Prostate gland (tissue), 2 donors: ENCODE results near the gene ZFP36L1. TPM values are rescaled to one million over a fixed set of nuclear protein-coding genes. Genes with fewer than 3 reads are reported as not detected.

Experiments
- DNase-seq: peaks from one replicate; pipeline ENCODE4 v3.0.0-alpha.2; 2019; ENCODE audit warnings: low spot score
- H3K27ac ChIP-seq, 2 donors: fragments of 200-600 bp; sonication (generic); 2 replicates each; pipeline ENCODE4 v1.5.1; 2017 to 2019
- H3K27me3 ChIP-seq: fragments of 200-600 bp; sonication (generic); replicated peaks from 2 replicates; pipeline ENCODE4 v1.5.1; 2019; ENCODE audit not compliant: insufficient read depth
- H3K36me3 ChIP-seq, 2 donors: fragments of 200-600 bp; sonication (generic); 1 replicate in 1 of 2; 2 replicates in 1 of 2; pipeline versions ENCODE4 v1.5.1 to v1.8.1; 2017 to 2019
- H3K4me1 ChIP-seq: fragments of 200-600 bp; sonication (generic); replicated peaks from 2 replicates; pipeline ENCODE4 v1.5.1; 2019
- H3K4me3 ChIP-seq, 2 donors: fragments of 200-600 bp; sonication (generic); 2 replicates each; pipeline ENCODE4 v1.5.1; 2017 to 2019
- H3K9me3 ChIP-seq: fragments of 200-600 bp; sonication (generic); 2 replicates; pipeline ENCODE4 v1.5.1; 2017
- POLR2A ChIP-seq: fragments of 450-650 bp; IDR thresholded peaks from one replicate; pipeline ENCODE4 v1.6.1; 2016; ENCODE audit warnings: antibody characterized with exemption, mild to moderate bottlenecking
- POLR2AphosphoS5 ChIP-seq: sonication (generic); formaldehyde crosslinking; IDR thresholded peaks from one replicate; pipeline ENCODE4 v1.6.1; 2017; ENCODE audit warnings: antibody characterized with exemption
- WGBS: methylation state at CpG from one replicate; pipeline ENCODE4 v1.1.5; 2018; 5-methylcytosine and 5-hydroxymethylcytosine counted together
- intact Hi-C: fragments of 100-400 bp; cut with DNase I; formaldehyde crosslinking; loops from one replicate; pipeline ENCODE4 v1.14.2; 2022
- total RNA-seq, 2 donors: library from RNA; depleted of rRNA; stranded (reverse); fragments of >200 nt; gene quantifications; one replicate each; pipeline ENCODE4 v1.1.0, GENCODE V29; 2016
- TF ChIP-seq, protein P1 (sequence below), 4 experiments: fragments of 200-600 bp in 2 of 4; fragments of 450-650 bp in 2 of 4; sonication (generic) in 2 of 4; IDR thresholded peaks; 1 replicate in 3 of 4; 2 replicates in 1 of 4; pipeline ENCODE4 v1.5.1; 2016 to 2019; ENCODE audit warnings: antibody characterized with exemption in 4 of 4, mild to moderate bottlenecking in 2 of 4, moderate library complexity in 2 of 4

Gene ZFP36L1
- total RNA-seq, 2 donors from 2014 or later = 359 to 556 TPM

GRCh38 chr14:68801631-68802030, 8.8 kb upstream of the ZFP36L1 start:
- Histone ChIP-seq H3K4me3 (no peak overlapping the region), H3K27ac (no peak overlapping the region), H3K9me3 (no peaks in the 10 kb centered on the region), H3K27me3 (no peaks in the 10 kb centered on the region), H3K36me3 (no peaks in the 10 kb centered on the region), H3K4me1 (no peaks in the 10 kb centered on the region)
- TF ChIP-seq POLR2AphosphoS5 = no peak
- TF ChIP-seq POLR2A = no peak
- intact Hi-C loops = no loop called here
- DNase-seq = no peak

DNA sequence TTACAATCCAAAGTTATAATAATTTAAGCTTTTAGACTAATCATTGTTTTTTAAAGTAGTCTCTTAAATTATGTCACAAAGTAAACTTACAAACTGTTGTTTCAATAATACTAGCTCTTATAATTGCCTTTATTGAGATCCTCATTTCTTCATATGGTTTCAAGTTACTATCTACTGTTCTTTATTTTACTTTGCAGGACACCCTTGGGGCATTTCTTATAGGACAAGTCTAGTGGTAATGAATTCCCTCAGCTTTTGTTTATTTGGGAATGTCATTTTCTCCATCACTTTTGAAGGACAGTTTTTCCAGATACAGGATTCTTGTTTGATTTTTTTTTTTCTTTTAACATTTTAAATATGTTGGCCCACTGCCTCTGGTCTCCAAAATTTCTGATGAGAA, 8.1 kb upstream of the ZFP36L1 start:
- no peak overlapping the region for H3K27ac ChIP-seq
- H3K36me3 ChIP-seq = no peaks in the 10 kb centered on the region
- no peak overlapping the region for H3K4me3 ChIP-seq
- TF ChIP-seq, protein P1, sequence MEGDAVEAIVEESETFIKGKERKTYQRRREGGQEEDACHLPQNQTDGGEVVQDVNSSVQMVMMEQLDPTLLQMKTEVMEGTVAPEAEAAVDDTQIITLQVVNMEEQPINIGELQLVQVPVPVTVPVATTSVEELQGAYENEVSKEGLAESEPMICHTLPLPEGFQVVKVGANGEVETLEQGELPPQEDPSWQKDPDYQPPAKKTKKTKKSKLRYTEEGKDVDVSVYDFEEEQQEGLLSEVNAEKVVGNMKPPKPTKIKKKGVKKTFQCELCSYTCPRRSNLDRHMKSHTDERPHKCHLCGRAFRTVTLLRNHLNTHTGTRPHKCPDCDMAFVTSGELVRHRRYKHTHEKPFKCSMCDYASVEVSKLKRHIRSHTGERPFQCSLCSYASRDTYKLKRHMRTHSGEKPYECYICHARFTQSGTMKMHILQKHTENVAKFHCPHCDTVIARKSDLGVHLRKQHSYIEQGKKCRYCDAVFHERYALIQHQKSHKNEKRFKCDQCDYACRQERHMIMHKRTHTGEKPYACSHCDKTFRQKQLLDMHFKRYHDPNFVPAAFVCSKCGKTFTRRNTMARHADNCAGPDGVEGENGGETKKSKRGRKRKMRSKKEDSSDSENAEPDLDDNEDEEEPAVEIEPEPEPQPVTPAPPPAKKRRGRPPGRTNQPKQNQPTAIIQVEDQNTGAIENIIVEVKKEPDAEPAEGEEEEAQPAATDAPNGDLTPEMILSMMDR (IDR thresholded peaks at IDR 0.05) = no peak
- TF ChIP-seq POLR2A = no peak
- no peak for TF ChIP-seq POLR2AphosphoS5
- DNase-seq = no peak
- intact Hi-C loops = no loop called here
- no peaks in the 10 kb centered on the region for H3K9me3 ChIP-seq
- H3K27me3 ChIP-seq = no peaks in the 10 kb centered on the region
- H3K4me1 ChIP-seq = no peaks in the 10 kb centered on the region

- no peak for DNase-seq
- H3K27me3 ChIP-seq = no peaks in the 10 kb centered on the region
- H3K4me3 ChIP-seq = no peak overlapping the region
- intact Hi-C loops = no loop called here
- no peaks in the 10 kb centered on the region for H3K4me1 ChIP-seq
- H3K36me3 ChIP-seq = no peaks in the 10 kb centered on the region
- H3K9me3 ChIP-seq = no peaks in the 10 kb centered on the region
- TF ChIP-seq, protein P1 (IDR thresholded peaks at IDR 0.05) = no peak
- TF ChIP-seq POLR2A (no peak), POLR2AphosphoS5 (no peak)
- no peak overlapping the region for H3K27ac ChIP-seq
- WGBS = 86% methylated on average over 2 of the region's 2 CpGs
Measured at GRCh38 chr14:68800390-68800789, 7.5 kb upstream of the ZFP36L1 start.

DNA sequence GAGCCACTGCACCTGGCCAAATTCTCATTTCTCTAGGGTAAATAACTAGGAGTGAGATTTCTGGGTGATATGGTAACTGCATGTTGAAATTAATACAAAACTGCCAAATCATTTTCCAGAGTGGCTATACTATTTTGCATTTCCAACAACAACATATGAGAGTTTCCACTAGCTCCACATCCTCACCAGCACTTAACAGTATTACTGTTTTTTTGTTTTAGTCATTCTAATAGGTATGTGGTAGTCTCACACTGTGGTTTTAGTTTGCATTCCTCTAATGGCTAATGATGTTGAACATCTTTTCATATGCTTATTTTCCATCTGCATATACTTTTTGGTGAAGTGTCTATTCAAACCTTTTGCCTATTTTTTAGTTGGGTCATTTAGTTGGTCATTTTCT, 5.8 kb upstream of the ZFP36L1 start:
- TF ChIP-seq, protein P1 (IDR thresholded peaks at IDR 0.05) = no peak
- TF ChIP-seq POLR2A = no peak
- TF ChIP-seq POLR2AphosphoS5 = no peak
- Histone ChIP-seq H3K27ac (no peak overlapping the region), H3K36me3 (no peaks in the 10 kb centered on the region), H3K27me3 (no peaks in the 10 kb centered on the region), H3K9me3 (no peaks in the 10 kb centered on the region), H3K4me1 (no peaks in the 10 kb centered on the region), H3K4me3 (no peak overlapping the region)
- intact Hi-C loops = loop anchor here (5.0 kb wide), 1 partner anchor 656 kb away; no protein-coding TSS in a partner anchor
- no peak for DNase-seq

DNA sequence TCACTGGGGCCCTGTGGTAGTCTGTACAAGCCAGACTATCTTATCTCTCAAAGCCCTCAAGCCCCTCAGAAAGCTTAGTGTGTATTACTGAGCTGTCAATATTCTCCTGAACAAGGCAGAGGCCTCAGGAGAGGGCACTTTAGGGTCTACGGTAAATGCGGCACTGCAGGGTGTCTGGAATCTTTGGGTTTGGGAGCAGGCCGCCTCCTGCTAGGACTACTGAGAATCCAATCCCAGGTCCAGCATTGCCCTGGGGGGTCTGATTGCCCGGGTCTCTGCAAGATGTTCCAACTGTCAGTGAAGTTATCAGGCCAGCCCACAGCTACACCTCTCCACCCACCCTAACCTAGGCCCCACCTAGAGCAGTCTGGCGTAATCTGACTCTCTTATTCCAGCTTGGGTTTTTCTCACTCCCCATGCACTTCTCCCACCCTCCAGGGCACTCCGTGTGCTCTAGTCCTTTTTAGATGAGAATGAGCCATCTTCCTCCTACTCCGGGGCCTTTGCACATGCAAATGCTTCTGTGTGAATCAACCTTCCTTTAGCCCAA, 4.3 kb upstream of the ZFP36L1 start:
- intact Hi-C loops = loop anchor here (5.0 kb wide), 1 partner anchor 655 kb away; no protein-coding TSS in a partner anchor
- H3K27ac ChIP-seq = peak overlapping the region in 1 of 2 donors; percentile 99
- H3K4me3 ChIP-seq = no peak overlapping the region
- TF ChIP-seq, protein P1 (IDR thresholded peaks at IDR 0.05) = no peak
- TF ChIP-seq POLR2A = no peak
- TF ChIP-seq POLR2AphosphoS5 = no peak
- no peak for DNase-seq
- WGBS = 90% methylated on average over 7 of the region's 7 CpGs
- H3K27me3 ChIP-seq = no peaks in the 10 kb centered on the region
- H3K9me3 ChIP-seq = no peaks in the 10 kb centered on the region
- H3K36me3 ChIP-seq = no peaks in the 10 kb centered on the region
- H3K4me1 ChIP-seq = no peaks in the 10 kb centered on the region
